Keratinocyte (primary cell): Measurements from ENCODE around the gene SLC25A12.

Source experiments
- EZH2 ChIP-seq: IDR thresholded peaks from one replicate; pipeline ENCODE4 v1.6.1; 2012; ENCODE audit warnings: inconsistent platforms, mild to moderate bottlenecking, low read length, moderate library complexity
- TF ChIP-seq, protein P1 (sequence below), 3 experiments: IDR thresholded peaks in 1 of 3; conservative IDR thresholded peaks in 1 of 3; optimal IDR thresholded peaks in 1 of 3; 2 replicates in 2 of 3; 3 replicates in 1 of 3; pipeline versions ENCODE3 to v1.5.1; 2011; ENCODE audit warnings: low read length in 3 of 3, mild to moderate bottlenecking in 3 of 3, moderate library complexity in 2 of 3, control low read depth in 1 of 3, inconsistent platforms in 1 of 3; ENCODE audit not compliant: insufficient read depth in 2 of 3; ENCODE audit errors: extremely low read depth in 1 of 3

DNA sequence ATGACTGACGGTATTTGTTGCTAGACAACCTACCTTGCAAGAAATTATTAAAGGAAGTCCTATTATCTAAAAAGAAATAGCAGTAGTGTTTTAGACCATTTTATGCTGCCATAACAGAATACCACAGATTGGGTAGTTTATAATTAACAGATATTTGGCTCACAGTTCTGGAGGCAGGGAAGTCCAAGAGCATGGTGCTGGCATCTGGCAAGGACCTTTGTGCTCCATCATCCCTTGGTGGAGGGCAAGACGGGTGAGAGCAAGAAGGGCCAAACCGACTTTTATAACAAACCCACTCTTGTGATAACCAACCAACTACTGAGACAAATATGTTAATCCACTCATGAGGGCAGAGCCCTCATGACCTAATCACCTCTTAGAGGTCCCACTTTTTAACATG is 115.5 kb downstream of the SLC25A12 start:
- TF ChIP-seq, protein P1, sequence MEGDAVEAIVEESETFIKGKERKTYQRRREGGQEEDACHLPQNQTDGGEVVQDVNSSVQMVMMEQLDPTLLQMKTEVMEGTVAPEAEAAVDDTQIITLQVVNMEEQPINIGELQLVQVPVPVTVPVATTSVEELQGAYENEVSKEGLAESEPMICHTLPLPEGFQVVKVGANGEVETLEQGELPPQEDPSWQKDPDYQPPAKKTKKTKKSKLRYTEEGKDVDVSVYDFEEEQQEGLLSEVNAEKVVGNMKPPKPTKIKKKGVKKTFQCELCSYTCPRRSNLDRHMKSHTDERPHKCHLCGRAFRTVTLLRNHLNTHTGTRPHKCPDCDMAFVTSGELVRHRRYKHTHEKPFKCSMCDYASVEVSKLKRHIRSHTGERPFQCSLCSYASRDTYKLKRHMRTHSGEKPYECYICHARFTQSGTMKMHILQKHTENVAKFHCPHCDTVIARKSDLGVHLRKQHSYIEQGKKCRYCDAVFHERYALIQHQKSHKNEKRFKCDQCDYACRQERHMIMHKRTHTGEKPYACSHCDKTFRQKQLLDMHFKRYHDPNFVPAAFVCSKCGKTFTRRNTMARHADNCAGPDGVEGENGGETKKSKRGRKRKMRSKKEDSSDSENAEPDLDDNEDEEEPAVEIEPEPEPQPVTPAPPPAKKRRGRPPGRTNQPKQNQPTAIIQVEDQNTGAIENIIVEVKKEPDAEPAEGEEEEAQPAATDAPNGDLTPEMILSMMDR (optimal IDR thresholded peaks at IDR 0.05 in 1 of 3, IDR thresholded peaks at IDR 0.05 in 1 of 3, conservative IDR thresholded peaks at IDR 0.05 in 1 of 3; ENCODE audit: extremely low read depth in 1 of 3, insufficient read depth in 2 of 3, low read length in 3 of 3): no peak
- TF ChIP-seq EZH2: no peak
